Measurements from ENCODE around the gene AGAP3. TPM values are rescaled to one million over a fixed set of nuclear protein-coding genes. Genes with fewer than 3 reads are reported as not detected.

AGAP3 gene
- total RNA-seq, 1 experiment from 2014 or later = 126 TPM

GRCh38 chr7:151181011-151181431, 94.7 kb downstream of the AGAP3 start:
- ChIA-PET RAD21 (ENCODE audit: low non-redundant PET in 1 of 2, low total read pairs in 2 of 2, uncharacterized antibody in 2 of 2, unreplicated experiment in 2 of 2) (no interaction called here), CTCF (no interaction called here), POLR2A (no interaction called here)
- DNase-seq (ENCODE audit: low read depth, low spot score) (no peak), ATAC-seq (no peak)
- H3K27ac ChIP-seq (ENCODE audit: low read depth, low read length) = no peak overlapping the region
- BruUV-seq (replicated peaks) = no TSS peak
- H3K9me3 ChIP-seq (ENCODE audit: control insufficient read depth in 1 of 2, insufficient read depth in 1 of 2, low read depth in 1 of 2, low read length in 2 of 2) = no peaks in the 10 kb centered on the region
- no peak overlapping the region for H3K4me3 ChIP-seq (replicated peaks in 1 of 2; ENCODE audit: low read depth in 1 of 2, low read length in 2 of 2)
- no peak overlapping the region for H3K4me2 ChIP-seq (ENCODE audit: low read length)
- no peak overlapping the region for H2AFZ ChIP-seq (ENCODE audit: low read depth, low read length, poor library complexity, severe bottlenecking)
- TF ChIP-seq ELF1 (IDR thresholded peaks at IDR 0.05; ENCODE audit: borderline replicate concordance, low read depth) (no peak), MAX (IDR thresholded peaks at IDR 0.05) (no peak), EGR1 (IDR thresholded peaks at IDR 0.05; ENCODE audit: low read depth) (no peak), CTCF (IDR thresholded peaks at IDR 0.05 in 2 of 3, conservative IDR thresholded peaks at IDR 0.05 in 1 of 3; ENCODE audit: borderline replicate concordance in 1 of 3, insufficient read depth in 1 of 3, low read depth in 2 of 3, low read length in 2 of 3) (no peak), CBX3 (IDR thresholded peaks at IDR 0.05; ENCODE audit: low read depth) (no peak), SRF (IDR thresholded peaks at IDR 0.05; ENCODE audit: low read depth) (no peak), EZH2phosphoT487 (IDR thresholded peaks at IDR 0.05; ENCODE audit: borderline replicate concordance) (no peak), POLR2A (IDR thresholded peaks at IDR 0.05; ENCODE audit: borderline replicate concordance, extremely low read depth, insufficient read depth, insufficient read length) (no peak), SIN3A (IDR thresholded peaks at IDR 0.05; ENCODE audit: low read depth) (no peak)
- TF ChIP-seq, protein P1, sequence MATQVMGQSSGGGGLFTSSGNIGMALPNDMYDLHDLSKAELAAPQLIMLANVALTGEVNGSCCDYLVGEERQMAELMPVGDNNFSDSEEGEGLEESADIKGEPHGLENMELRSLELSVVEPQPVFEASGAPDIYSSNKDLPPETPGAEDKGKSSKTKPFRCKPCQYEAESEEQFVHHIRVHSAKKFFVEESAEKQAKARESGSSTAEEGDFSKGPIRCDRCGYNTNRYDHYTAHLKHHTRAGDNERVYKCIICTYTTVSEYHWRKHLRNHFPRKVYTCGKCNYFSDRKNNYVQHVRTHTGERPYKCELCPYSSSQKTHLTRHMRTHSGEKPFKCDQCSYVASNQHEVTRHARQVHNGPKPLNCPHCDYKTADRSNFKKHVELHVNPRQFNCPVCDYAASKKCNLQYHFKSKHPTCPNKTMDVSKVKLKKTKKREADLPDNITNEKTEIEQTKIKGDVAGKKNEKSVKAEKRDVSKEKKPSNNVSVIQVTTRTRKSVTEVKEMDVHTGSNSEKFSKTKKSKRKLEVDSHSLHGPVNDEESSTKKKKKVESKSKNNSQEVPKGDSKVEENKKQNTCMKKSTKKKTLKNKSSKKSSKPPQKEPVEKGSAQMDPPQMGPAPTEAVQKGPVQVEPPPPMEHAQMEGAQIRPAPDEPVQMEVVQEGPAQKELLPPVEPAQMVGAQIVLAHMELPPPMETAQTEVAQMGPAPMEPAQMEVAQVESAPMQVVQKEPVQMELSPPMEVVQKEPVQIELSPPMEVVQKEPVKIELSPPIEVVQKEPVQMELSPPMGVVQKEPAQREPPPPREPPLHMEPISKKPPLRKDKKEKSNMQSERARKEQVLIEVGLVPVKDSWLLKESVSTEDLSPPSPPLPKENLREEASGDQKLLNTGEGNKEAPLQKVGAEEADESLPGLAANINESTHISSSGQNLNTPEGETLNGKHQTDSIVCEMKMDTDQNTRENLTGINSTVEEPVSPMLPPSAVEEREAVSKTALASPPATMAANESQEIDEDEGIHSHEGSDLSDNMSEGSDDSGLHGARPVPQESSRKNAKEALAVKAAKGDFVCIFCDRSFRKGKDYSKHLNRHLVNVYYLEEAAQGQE (IDR thresholded peaks at IDR 0.05; ENCODE audit: low read depth) = no peak
- no peak overlapping the region for H3K9ac ChIP-seq (ENCODE audit: low read length)
- H3K9me2 ChIP-seq (ENCODE audit: insufficient read depth) = no peaks in the 10 kb centered on the region
- H4K20me1 ChIP-seq (ENCODE audit: insufficient read depth) = no peaks in the 10 kb centered on the region
- no peaks in the 10 kb centered on the region for H3K4me1 ChIP-seq (ENCODE audit: control insufficient read depth in 1 of 2, insufficient read depth in 2 of 2, low read length in 2 of 2)
- intact Hi-C loops (cut with micrococcal nuclease) = no loop called here
- H3K36me3 ChIP-seq (ENCODE audit: control insufficient read depth in 1 of 2, insufficient read depth in 2 of 2, low read length in 2 of 2) = no peaks in the 10 kb centered on the region
- no peaks in the 10 kb centered on the region for H3K79me2 ChIP-seq (ENCODE audit: insufficient read depth, low read length)
- no peaks in the 10 kb centered on the region for H3K27me3 ChIP-seq (ENCODE audit: insufficient read depth, low read length)
